Dermis lymphatic vessel endothelial cell (primary cell): ENCODE measurements around the gene RRAGB. TPM values are rescaled to one million over a fixed set of nuclear protein-coding genes. Genes with fewer than 3 reads are reported as not detected.

Source experiments
- total RNA-seq: library from RNA; depleted of rRNA; stranded (reverse); fragments of >200 nt; gene quantifications from 2 replicates; pipeline ENCODE4 v1.2.1, GENCODE V29; 2014

The RRAGB gene
- total RNA-seq = 19.2 and 22.0 TPM in 2 replicates

GRCh38 chrX:55717521-55718497 is at the start of gene RRAGB:
Gene RRAGB, plus strand, starts transcription at chrX:55717749. Its CDS starts 579 bp downstream, at chrX:55718328.

Other genes with a start within 250 kb of the RRAGB start
- gene USP51, start 227.9 kb upstream of the RRAGB start, total RNA-seq = 1.5 and 1.6 TPM in 2 replicates
- not detected in 2 replicates for gene FOXR2, start 94.3 kb upstream of the RRAGB start, total RNA-seq